Stimulated activated CD4-positive, alpha-beta T cell treated with anti-CD3 and anti-CD28 coated beads, Interleukin-15, amount 100 ng/mL, for 24 hours (primary cell): ENCODE data around the gene ACSS1.

ENCODE experiments used
- DNase-seq: peaks from one replicate; pipeline ENCODE4 v3.0.0-alpha.2; 2020

Gene ACSS1

DNA sequence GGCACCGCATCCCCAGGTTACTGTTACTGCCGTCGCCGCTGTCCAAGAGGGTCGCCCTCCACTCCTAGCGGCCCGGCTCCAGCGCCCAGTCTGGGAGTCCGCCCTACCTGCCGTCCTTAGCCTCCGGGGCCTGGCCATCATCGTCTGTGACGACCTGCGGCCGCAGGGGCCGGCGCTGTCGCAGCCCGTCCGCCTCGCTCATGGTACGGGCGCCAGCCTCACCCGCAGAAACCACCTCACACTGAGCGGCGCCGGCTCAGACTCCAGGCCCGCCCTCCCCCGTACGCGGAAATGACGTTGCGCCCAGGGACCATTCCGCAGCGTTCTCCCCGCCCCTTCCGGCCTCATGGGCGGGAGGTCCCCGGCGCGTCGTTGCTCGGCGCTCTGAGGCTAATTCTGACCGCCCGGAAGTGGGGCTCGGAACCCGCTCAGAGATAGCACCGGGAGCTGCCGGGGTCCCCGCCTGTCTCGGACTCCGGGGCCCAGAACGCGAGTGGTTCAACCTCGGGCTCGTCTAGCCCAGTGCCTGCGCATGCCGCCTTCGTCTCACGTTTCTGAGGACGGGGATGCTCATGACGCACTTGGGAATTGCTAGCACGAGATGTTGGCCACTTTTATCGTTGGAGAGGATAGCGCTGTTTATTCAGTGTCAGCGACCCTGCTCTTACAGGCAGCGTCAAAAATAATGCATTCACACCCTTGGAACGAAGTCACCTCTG is 65.3 kb downstream of the ACSS1 start, which contains the start of gene APMAP:
APMAP (minus strand) TSS at position 265 of the 719 bp plus-strand sequence; CDS start at position 202, 63 bp downstream.
- DNase-seq, result peak; percentile 98

DNA sequence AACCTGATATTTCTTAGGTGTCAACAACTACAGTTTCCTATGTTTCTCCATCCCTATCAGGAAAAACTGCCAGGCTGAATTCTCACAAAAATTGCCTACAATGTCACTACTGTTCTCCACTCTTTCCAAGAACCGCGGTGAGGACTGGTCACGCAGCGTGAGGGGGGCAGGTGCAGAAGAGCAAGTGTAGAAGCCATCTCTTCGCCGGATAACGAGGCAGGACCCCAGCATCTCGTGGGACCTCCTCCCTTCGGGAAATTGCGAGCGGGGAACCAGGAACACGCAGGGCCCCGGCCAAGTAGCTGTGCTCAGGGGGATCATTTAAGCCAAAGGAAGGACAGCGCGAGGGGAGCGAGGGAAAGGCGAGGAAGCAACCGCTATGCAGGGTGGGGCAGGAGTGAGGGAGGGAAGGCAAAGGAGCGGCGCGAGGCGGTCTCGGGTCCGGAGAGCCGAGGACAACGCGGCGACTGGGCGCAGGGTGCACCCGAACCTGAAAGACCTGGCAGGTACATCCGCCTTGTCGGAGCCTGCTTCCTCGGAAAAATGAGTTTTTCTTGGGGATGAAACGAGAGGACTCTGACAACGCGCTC is 65.9 kb downstream of the ACSS1 start:
- peak; percentile 39 for DNase-seq

DNA sequence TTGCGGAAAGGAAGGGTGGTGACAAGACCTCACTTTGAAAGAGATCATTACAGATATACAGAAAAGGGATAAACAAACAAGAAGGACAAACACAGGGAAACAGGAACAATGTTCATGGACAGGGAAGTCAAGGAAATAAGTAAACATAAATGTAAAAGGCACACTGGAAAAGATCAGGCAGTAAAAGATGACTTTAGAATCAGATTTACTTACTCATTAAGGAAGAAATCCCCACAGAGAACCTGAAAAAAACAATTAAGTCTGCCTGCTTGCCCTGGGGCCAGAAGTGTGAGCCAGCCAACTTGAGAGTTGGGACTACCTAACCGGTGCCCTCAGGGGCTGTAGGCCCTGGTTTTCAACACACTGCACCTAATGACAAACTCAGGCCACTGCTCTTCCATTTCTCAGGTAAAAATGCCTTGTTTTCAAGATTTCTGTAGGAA is 67.1 kb downstream of the ACSS1 start:
- DNase-seq, result no peak

DNA sequence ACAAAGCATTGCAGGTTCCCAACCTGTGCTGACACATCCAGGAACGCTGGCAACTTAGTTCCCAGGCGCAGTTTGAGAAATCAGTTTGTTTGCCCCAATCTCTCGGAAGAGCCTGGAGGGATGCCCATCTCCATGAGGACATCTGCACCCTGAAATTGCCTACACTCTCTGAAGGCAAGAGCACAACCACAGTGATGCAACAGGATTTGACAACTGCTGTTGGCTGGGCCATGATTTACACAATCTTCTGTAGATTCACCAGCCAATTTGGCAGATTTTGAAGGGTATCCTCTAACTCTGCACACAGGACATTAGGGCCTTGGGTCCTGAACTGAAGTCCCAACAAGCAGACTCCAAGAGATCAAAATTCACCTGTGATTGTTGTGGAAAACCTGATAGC is 68.8 kb downstream of the ACSS1 start:
- DNase-seq, result no peak

DNA sequence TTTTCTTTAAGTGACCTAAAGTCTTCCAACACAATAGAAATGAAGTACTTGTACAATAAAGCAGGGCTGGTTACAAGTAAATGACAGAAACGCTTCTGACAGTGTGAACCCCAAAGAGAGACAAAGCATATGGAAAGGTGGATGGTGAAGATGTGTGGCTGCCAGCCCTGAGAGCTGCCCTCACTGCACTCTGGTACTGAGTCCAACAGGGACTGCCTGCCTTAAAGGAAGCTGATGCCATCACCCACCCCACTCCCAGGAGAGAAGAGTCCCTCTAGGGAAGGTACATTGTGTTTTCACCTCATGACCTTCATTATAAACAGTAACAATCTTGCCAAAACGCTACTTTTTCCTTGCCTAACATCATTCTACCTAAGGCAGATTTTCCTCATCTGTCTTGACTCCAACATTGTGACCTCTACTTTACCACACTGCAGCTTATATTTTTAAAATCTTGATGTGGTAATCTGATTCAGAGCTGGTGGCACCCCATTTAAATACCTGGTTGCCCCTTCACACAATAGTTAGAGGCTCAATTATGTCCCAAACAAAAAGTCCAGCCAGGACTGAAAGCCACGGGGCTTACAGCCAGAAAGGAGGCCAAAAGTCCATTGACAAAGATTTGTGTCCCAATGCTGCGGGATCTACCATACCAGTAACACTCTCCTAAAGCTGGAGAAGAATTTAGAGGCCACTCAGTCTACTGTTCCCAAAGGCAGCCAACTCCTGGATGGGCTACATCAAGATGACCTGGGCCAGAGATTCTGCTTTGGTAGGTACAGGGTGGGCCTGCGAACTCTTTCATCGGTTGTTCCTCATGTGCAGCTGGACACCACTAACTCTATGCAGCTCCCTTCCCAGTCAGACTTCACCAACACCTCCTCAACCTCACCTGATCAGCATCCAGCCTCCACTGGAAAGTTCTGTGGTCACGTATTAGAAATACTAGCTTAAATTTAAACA is 69.8 kb downstream of the ACSS1 start:
- DNase-seq, result no peak

DNA sequence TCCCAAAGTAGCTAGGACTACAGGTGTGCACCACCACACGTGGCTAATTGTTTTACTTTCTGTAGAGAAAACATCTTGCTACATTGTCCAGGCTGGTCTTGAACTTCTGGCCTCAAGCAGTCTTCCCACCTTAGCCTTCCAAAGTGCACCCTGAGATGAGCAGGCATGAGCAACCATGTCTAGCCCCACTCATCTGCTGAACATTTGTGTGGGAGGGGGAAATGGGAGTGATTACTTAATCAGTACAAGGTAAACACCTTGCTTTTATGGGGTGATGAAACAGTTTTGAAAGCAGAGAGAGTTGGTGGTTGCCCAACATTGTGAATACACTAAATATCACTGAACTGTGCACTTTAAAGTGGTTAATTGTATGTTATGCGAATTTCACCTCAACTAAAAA is 70.7 kb downstream of the ACSS1 start:
- DNase-seq, result peak; percentile 17

DNA sequence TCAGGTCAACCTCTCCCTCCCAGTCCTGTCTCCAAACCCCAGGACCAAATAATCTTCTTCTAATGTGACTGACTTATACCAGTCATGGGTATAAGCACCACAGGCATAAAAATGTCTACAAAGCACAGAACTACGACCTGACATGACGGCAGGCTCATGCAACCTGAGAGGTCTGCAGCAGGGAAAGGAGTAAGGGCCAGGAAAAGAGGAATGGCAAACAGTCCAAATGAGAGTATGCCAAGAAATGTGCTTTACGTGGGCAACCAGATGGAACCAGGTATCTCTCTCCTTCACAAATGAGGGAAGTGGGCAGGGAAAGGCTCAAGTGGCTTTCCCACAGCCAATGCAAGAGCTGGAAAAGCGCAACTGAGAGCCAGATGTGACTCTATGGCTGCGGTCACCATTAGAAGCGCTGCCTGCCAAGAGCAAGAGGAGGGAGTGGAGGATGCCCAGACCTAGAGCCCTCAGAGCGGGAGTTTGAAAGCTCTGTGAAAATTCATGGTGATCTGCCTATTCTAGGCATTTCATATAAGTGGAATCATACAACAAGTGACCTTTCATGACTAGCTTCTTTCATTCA is 71.4 kb downstream of the ACSS1 start:
- no peak for DNase-seq

DNA sequence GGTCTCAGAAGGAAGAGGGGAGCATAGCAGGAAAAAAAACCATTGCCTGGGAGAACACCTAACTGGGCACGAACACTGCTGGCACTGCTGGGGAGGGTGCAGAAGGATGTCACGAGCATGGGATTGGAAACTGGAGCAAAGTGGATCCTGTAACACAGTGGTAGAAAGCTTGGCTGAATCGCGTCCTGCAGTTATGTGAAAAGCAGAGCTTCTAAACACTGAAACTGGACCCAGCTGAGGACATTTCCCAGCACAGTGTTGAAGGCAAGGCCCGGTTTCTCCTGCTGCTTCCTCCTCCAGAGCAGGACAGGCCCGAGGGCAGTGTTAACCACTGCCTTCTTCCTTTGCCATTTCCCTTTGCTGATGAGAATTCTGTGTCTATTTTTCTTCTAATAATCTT is 72.1 kb downstream of the ACSS1 start:
- DNase-seq, result no peak

DNA sequence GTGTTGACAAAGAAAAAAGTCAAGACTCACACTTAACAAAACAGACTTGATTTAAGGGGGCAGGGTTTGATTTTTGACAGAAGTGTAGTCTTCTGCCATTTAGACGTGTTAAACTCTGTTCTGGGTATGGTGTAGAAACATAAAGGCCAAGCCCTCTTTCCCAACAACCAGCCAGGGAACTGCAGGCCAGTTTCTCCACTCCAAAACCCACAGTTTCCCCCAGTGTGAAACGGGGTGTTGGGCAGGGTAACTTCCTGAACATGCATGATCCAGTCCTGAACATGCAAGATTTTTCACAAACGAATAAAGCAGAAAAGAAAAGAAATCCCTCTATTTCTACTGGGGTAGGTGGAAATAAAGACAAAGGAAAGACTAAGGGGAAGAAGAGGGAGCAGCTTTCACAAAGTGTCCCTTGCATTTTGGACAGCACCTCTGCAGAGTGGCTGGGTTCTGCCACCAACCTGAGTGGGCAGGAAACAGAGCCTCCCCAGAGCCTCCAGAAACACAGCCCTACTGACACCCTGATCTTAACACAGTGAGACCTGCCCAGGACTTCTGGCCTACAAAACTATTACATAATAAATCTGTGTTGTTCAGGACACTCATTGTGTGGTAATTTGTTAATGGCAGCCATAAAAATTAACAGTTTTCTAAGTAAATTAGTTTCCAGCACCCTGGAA is 72.8 kb downstream of the ACSS1 start:
- DNase-seq, result no peak

DNA sequence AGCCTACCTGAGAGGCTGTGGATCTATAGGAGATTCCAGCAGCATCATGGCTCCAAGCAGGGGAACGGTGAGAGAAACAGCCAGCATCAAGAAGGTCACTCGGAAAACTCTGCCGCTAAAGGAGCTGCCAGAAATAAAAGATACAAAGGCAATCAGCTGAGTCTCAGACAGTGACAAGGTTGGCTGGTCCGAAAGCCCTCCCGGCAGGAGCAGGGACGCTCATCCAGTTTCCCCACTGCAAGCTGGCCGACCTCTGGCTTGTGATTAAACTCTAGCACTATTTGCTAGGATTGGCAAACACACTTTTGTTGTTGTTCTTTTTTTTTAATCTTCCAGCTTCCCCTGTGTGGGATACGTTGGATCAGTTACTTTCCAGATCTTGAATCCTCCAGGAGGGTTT is 74.0 kb downstream of the ACSS1 start:
- DNase-seq, result no peak

DNA sequence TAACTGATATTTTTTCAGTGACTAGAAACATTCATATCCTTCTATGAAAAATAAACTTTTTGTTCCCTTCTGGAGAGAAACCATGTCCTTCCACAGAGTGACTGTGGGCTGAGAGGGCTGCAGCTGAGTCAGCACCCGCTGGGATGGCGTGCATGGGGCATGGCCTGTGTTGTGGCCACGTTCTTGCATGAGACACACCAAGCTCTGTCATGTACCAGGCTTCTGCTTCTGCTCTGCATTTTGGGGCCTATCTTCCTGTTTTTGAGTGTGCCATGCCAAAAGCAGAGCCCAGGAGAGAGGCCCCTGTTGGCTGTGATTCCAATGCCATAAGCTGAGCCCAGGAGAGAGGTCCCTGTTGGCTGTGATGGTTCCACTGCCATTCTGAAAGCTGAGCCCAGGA is 76.1 kb downstream of the ACSS1 start:
- no peak for DNase-seq

DNA sequence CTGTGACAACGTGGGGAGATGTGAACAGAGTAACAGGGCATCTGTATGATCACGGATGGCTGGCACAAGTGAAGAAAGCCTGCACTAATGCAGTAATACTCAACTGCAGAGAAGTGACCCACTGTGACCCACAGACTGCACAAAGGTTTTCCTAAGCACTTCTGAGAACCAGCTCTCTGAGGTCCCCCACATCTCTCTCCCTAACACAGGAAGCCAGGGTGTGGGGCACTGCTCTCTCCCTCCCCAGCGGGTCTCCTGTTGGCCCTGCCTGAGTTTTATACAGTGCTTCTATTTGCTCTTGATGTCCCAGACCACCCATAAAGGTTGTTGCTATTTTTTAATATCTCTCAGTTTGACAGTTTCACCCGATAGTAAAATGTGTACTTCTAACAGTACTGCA is 76.7 kb downstream of the ACSS1 start:
- no peak for DNase-seq

DNA sequence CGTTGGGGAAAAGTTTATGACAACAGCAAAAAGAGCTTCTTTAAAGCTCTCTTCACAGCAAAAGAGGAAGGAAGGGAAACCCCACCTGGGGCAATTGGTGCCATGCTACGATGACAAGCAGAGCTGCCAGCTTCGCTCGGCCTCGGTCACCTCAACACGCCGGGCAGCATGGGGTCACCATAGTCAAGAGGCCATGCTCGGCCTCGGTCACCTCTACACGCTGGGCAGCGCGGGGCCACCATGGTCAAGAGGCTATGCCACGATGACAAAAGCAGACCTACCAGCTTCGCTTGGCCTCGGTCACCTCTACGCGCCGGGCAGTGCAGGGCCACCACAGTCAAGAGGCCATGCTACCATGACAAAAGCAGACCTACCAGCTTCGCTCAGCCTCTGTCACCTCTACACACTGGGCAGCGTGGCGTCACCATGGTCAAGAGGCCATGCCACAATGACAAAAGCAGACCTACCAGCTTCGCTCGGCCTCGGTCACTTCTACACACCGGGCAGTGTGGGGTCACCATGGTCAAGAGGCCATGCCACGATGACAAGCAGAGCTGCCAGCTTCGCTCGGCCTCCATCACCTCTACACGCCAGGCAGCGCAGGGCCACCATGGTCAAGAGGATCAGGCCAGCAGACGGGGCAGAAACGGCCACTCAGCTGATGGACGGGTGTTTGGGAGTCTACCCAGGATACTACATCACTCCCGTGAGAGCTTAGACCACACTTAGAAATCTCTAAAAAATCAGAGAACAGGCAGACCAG is 77.5 kb downstream of the ACSS1 start:
- DNase-seq, result no peak

DNA sequence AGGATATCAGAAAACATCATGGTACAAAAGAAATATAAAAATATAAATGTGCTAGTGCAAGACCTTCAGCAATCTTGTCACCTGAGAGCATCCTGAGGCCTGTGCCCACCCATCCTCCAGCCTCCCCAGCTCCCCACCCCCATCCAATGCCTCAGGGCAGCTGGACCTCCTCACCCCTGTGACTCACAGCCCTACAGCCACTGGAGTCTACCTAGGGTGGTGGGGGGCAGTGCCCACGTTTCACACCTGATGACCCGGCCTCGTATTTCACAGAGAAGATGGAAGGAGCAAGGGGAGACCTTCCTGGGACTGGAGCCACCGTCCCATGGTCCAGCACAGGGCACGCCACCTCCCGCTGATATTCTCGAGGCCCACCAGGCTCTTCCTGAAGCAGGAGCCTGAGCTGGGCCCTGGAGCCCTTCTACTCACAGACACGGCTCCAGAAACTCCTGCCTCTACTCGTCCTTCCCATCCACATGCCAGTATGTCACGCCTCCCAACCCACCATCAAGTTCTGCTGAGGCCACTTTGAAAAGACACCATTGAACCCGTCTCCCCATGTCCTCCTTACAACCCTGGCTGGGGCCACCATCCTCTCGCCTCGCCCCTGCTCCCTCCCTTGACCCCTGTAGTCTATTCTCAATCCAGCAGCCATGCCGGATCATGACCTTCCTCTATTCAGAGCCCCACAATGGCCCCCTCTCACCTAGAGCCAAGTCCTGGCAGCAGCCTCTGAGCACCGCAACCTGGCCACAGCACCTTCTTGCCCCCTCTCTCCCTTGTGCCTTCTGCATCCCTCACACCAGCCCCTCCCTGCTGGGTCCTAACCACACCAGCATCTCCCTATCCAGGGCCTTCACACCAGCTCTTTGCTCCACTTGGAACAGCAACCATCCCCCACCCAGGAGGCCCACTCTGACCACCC is 78.6 kb downstream of the ACSS1 start:
- DNase-seq, result no peak

DNA sequence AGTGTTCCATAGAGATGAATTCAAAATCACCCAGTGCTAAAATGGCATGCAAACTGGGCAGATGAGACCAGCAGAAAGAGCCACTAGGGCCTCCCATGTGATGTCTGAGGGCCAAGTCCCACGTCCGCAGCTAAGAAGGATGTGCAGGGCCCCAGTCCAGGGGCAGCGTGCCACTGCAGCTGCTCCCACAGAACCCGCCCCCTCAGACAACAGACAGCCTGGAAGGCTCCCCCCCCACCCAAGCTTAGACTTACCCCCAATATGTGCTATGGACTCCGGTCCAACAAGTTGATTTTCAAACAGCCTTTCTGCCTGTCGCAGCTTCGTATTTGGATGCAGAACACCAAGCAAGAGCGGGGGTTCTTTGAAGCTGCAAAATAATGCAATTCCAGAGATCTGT is 79.4 kb downstream of the ACSS1 start:
- DNase-seq, result no peak

DNA sequence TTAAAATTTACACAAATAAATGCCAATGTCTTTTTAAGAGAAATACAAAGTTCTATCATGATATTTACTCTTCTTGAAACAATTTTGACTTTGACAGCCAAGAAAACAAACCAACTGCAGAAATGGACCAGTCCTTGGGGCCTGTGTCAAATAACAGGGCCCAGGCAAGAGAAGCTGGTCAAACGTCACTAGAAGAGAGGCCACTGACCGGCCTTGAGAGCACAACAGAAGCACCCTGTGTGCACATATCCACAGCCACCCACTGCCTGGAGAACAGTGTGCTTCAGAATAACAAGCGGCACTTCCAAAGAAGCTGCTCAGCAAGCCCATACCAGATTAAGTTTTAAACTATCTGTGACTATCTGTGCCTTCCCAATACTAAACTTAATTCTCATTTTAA is 80.1 kb downstream of the ACSS1 start:
- DNase-seq, result no peak

DNA sequence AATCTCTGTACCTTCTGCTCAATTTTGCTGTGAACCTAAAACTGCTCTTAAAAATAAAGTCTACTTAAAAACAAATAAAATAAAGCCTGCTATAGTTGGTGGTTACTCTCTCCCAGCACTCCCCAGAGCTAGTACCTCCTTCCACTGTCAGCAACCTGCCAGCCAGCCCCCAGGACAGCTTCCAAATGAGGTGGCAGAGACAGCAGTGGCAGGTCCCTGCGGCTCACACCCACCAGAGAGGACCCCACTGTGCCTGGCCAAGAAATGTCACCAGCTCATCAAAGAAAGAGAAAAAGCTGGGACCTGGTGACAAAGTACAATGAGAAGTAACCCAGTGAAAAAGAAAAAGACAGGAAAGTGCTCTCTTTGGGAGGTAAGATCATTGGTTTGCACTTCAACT is 80.6 kb downstream of the ACSS1 start:
- DNase-seq, result no peak

DNA sequence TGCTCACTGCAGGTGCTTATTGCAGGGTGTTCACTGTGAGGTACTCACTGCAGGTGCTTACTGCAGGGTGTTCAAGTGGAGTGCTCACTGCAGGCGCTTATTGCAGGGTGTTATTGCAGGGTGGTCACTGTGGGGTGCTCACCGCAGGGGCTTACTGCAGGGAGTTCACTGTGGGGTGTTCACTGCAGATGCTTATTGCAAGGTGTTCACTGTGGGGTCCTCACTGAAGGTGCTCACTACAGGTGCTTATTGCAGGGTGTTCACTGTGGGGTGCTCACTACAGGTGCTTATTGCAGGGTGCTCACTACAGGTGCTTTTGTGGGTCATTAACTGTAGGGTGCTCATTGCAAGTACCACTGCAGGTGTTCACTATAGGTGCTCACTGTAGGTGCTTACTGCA is 85.6 kb downstream of the ACSS1 start:
- no peak for DNase-seq

DNA sequence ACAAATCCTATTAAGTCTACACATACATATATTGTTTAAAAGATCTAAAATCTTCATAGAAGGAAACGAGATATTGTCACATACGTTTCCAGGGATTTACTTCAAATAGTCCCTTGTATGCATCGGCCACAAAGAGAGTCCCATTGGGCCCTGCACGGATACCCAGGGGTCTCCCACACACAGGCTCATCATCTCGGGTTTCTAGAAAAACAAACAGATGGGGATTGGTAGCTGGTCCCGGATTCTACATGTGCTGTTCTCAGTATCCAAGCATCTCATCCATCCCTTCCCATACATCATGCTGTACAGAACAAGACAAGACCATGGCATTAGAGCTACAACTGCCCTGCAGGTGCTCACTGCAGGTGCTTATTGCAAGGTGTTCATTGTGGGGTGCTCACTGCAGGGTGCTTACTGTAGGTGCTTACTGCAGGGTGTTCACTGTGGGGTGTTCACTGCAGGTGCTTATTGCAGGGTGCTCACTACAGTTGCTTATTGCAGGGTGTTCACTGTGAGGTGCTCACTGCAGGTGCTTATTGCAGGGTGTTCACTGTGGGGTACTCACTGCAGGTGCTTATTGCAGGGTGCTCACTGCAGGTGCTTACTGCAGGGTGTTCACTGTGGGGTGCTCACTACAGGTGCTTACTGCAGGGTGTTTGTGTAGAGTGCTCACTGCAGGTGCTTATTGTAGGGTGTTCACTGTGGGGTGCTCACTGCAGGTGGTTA is 86.4 kb downstream of the ACSS1 start:
- no peak for DNase-seq

DNA sequence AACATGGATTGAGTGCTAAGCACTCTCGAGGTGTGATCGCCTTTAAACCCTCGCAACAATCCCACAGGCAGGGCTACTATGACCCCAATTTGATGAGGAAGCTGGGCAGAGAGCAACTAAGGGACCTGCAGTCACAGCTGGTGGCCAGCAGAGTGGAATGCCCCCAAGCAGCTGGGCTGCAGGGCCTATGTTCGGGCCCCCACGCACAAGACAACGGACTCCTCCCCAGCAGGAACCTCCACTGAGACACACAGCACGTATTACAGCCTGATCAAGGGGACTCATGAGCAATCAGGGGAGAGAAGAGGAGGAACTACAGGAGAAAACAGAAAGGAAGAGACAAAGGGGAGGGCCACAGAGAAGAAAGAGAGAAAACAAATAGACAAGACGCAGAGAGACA is 87.2 kb downstream of the ACSS1 start:
- DNase-seq, result no peak
